ENCODE measurements around the gene CCDC87.
"Not testable (repeated sequence)": the region's sequence is repeated elsewhere in the genome, so short reads cannot be mapped to it uniquely, and the experiment has no call there.

The CCDC87 gene

DNA sequence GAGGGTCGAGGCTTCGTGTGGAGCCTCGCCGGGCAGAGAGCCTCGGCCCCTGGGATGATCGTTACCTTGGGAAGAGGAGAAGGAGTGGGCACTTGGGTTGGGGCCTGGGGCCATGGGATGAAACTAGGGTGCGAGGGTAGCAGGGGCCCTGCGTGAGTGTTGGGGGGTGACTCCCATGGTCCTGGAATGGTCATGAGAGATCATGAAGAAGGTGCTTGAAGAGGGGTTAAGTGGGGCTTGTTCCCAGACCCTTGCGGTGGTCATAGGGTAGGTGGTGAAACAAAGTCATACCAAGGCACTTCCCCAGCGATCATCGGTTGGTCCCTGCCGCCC, 406 bp upstream of the CCDC87 start:
- Histone ChIP-seq H3K9me3 (ENCODE audit: insufficient read depth, low read depth, low read length) (peaks cover 21% of the 10 kb centered on the region; the same call in 1 of the 2 replicates), H3K27me3 (ENCODE audit: insufficient read depth, low read length) (peaks cover 13% of the 10 kb centered on the region; the same call in 1 of the 2 replicates), H3K27ac (ENCODE audit: low read length) (no peak overlapping the region), H3K9ac (ENCODE audit: low read depth, low read length) (peak overlapping the region; percentile 83; the same call in 1 of the 2 replicates), H3K36me3 (ENCODE audit: insufficient read depth, low read depth, low read length) (0 out of 2 replicates have a peak, but pooled peaks cover 3% of the 10 kb centered on the region), H3K4me1 (ENCODE audit: insufficient read depth, low read length) (no peaks in the 10 kb centered on the region), H3K4me3 (ENCODE audit: low read length) (peak overlapping the region; percentile 85)

DNA sequence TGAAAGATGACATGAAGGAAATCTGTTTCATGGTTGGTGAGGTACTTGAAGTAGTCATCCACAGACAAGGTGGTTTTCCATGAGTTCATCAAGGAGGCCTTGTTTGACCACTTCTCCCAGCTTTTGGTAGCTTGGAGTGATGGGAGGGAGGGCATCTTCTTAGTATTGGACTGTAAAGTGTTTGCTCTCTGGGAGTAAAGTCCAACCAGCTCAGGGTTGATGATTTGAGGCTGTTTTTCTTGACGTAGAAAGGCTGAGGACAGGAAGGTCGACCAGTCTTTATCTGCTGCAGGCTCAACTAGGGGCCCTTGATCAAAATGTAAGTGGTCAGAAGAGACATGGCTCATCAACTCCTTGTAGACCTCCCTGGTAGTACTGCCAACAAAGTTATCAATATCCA, 1.7 kb downstream of the CCDC87 start:
- no peak overlapping the region for H3K4me3 ChIP-seq (ENCODE audit: low read length)
- peaks cover 13% of the 10 kb centered on the region; the same call in 1 of the 2 replicates for H3K27me3 ChIP-seq (ENCODE audit: insufficient read depth, low read length)
- no peak overlapping the region for H3K27ac ChIP-seq (ENCODE audit: low read length)
- H3K9me3 ChIP-seq (ENCODE audit: insufficient read depth, low read depth, low read length) = peaks cover 21% of the 10 kb centered on the region; the same call in 1 of the 2 replicates
- no peak overlapping the region for H3K9ac ChIP-seq (ENCODE audit: low read depth, low read length)
- H3K4me1 ChIP-seq (ENCODE audit: insufficient read depth, low read length) = no peaks in the 10 kb centered on the region
- H3K36me3 ChIP-seq (ENCODE audit: insufficient read depth, low read depth, low read length) = no peaks in the 10 kb centered on the region

DNA sequence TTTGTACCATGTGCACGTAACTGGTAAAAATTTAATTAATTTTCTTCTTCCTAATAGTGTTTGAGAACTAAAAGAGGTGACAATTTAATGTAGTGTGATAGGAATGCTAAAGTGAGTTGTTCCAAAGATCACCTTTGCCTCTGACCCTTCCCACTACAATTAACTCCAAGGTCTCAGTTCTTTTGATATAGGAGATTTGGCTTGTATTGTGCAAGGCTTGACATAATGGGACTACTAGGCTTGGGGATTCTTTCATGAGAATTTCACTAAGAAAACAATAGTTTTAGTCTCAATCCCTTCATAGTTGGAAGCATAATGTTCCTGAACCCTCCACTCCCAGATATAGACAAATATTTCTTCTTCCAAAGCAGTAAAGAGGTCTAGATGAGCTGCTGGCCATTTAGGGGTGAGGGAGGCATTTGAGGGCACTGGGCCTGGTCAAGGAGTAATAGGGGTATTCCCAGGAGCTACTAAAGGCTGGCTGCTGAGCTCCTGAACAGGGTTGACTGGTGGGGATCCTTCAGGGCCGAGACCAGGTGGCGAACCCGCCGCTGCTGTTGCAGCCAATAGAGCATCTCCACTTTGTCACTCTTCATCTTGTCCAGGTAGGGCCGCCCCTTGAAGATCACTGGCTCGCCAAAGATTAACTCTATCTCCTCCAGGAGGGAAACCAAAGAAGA, 2.7 kb downstream of the CCDC87 start:
- H3K9ac ChIP-seq (ENCODE audit: low read depth, low read length) = no peak overlapping the region
- H3K9me3 ChIP-seq (ENCODE audit: insufficient read depth, low read depth, low read length) = peaks cover 21% of the 10 kb centered on the region; the same call in 1 of the 2 replicates
- H3K36me3 ChIP-seq (ENCODE audit: insufficient read depth, low read depth, low read length) = no peaks in the 10 kb centered on the region
- H3K27ac ChIP-seq (ENCODE audit: low read length) = no peak overlapping the region
- peaks cover 13% of the 10 kb centered on the region; the same call in 1 of the 2 replicates for H3K27me3 ChIP-seq (ENCODE audit: insufficient read depth, low read length)
- H3K4me1 ChIP-seq (ENCODE audit: insufficient read depth, low read length) = no peaks in the 10 kb centered on the region
- no peak overlapping the region for H3K4me3 ChIP-seq (ENCODE audit: low read length)

DNA sequence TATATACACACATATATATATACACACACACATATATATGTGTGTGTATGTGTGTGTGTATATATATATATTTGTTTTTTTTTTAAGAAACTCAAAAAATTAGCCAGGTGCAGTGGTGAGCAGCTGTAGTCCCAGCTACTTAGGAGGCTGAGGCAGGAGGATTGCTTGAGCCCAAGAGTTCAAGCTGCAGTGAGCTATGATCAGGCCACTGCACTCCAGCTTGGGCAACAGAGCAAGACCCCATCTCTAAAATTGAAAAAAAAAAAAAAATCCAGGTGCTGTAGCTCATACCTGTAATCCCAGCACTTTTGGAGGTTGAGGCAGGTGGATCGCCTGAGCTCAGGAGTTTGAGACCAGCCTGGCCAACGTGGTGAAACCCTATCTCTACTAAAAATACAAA, 3.5 kb downstream of the CCDC87 start:
- Histone ChIP-seq H3K27me3 (ENCODE audit: insufficient read depth, low read length) (peaks cover 13% of the 10 kb centered on the region; the same call in 1 of the 2 replicates), H3K9me3 (ENCODE audit: insufficient read depth, low read depth, low read length) (peaks cover 21% of the 10 kb centered on the region; the same call in 1 of the 2 replicates)
- H3K36me3 ChIP-seq (ENCODE audit: insufficient read depth, low read depth, low read length); H3K27ac ChIP-seq (ENCODE audit: low read length); H3K4me1 ChIP-seq (ENCODE audit: insufficient read depth, low read length); H3K9ac ChIP-seq (ENCODE audit: low read depth, low read length); H3K4me3 ChIP-seq (ENCODE audit: low read length): not testable (repeated sequence)

DNA sequence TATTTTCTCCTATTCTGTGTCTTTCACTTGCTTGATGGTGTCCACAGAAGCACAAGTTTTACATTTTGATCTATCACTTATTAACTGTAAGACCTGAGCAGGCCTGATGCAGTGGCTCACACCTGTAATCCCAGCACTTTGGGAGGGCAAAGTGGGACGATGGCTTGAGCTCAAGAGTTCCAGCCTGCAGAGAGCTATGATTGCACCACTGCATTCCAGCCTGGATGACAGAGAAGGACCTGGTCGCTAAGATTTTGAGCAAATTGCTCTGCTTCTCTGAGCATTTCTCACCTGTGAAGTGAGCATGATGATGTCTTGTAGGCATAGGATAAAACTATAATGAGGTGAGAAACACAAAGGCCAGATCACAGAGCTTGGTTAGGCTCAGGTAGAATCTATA, 6.7 kb downstream of the CCDC87 start:
- H3K9ac ChIP-seq (ENCODE audit: low read depth, low read length) = no peak overlapping the region
- no peaks in the 10 kb centered on the region for H3K36me3 ChIP-seq (ENCODE audit: insufficient read depth, low read depth, low read length)
- H3K27ac ChIP-seq (ENCODE audit: low read length) = no peak overlapping the region
- 0 out of 2 replicates have a peak, but pooled peaks cover 2% of the 10 kb centered on the region for H3K27me3 ChIP-seq (ENCODE audit: insufficient read depth, low read length)
- no peak overlapping the region for H3K4me3 ChIP-seq (ENCODE audit: low read length)
- peaks cover 26% of the 10 kb centered on the region for H3K9me3 ChIP-seq (ENCODE audit: insufficient read depth, low read depth, low read length)
- H3K4me1 ChIP-seq (ENCODE audit: insufficient read depth, low read length) = no peaks in the 10 kb centered on the region; the same call in 1 of the 2 replicates

DNA sequence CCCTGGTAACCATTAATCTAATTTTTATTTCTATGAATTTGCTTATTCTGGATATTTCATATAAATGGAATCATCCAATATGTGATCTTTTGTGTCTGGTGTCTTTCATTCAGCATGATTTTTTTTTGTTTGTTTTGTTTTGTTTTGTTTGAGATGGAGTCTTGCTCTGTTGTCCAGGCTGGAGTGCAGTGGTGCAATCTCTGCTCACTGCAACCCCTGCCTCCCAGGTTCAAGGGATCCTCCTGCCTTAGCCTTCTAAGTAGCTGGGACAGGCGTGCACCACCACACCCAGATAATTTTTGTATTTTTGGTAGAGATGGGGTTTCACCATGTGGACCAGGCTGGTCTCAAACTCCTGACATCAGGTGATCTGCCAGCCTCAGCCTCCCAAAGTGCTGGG, 7.4 kb downstream of the CCDC87 start:
- not testable (repeated sequence) for H3K4me1 ChIP-seq (ENCODE audit: insufficient read depth, low read length); H3K4me3 ChIP-seq (ENCODE audit: low read length); H3K27me3 ChIP-seq (ENCODE audit: insufficient read depth, low read length); H3K27ac ChIP-seq (ENCODE audit: low read length); H3K36me3 ChIP-seq (ENCODE audit: insufficient read depth, low read depth, low read length); H3K9ac ChIP-seq (ENCODE audit: low read depth, low read length)
- peaks cover 19% of the 10 kb centered on the region for H3K9me3 ChIP-seq (ENCODE audit: insufficient read depth, low read depth, low read length)

DNA sequence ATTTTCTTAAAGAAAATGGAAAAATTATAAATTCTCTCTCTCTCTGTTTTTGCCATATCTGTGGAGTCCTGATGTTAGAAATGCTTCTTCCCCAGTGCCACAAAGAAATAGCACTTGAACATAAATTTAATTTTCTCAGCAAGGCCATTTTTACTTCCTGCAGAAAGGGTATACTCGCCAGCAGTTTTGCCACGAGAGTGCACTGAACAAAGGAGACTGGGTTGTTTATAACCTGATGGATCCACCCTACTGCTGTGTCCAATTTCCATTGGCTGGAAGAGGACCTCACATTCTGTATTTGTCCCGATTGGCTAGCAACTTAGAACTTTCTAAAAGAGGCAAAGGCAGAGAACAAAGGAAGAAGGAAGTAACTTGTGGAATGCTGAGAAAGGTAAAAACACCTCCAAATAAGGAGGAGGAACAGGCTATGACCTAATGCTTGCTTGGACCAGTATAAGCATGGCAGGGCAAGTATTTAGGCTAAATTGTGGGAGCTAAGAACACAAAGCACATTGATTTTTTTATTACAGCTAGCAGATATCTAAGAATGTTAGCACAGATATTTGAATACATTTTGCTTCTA, 10.2 kb downstream of the CCDC87 start:
- not testable (repeated sequence) for H3K27ac ChIP-seq (ENCODE audit: low read length); H3K27me3 ChIP-seq (ENCODE audit: insufficient read depth, low read length); H3K36me3 ChIP-seq (ENCODE audit: insufficient read depth, low read depth, low read length); H3K4me1 ChIP-seq (ENCODE audit: insufficient read depth, low read length); H3K4me3 ChIP-seq (ENCODE audit: low read length); H3K9ac ChIP-seq (ENCODE audit: low read depth, low read length)
- peaks cover 14% of the 10 kb centered on the region for H3K9me3 ChIP-seq (ENCODE audit: insufficient read depth, low read depth, low read length)

DNA sequence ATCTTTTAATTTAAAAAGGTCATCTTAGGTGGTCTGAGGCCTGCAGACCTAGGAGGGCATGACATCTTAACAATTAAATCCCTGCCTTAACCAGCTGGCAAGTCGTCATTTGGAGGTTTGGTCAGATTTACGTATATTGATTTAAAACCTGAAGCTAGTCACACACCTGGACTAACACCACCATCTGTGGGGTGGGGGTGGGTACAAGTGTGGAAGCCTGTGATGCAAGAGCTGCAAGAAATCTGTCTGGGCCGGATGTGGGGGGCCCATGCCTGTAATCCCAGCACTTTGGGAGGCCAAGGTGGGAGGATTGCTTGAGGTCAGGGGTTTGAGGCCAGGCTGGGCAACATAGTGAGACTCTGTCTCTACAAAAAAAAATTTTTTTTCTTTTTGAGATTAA, 11.6 kb downstream of the CCDC87 start:
- Histone ChIP-seq H3K9ac (ENCODE audit: low read depth, low read length) (no peak overlapping the region), H3K4me1 (ENCODE audit: insufficient read depth, low read length) (no peaks in the 10 kb centered on the region; the same call in 1 of the 2 replicates), H3K27ac (ENCODE audit: low read length) (no peak overlapping the region), H3K9me3 (ENCODE audit: insufficient read depth, low read depth, low read length) (peaks cover 14% of the 10 kb centered on the region), H3K4me3 (ENCODE audit: low read length) (no peak overlapping the region), H3K27me3 (ENCODE audit: insufficient read depth, low read length) (peaks cover 6% of the 10 kb centered on the region), H3K36me3 (ENCODE audit: insufficient read depth, low read depth, low read length) (no peaks in the 10 kb centered on the region)

DNA sequence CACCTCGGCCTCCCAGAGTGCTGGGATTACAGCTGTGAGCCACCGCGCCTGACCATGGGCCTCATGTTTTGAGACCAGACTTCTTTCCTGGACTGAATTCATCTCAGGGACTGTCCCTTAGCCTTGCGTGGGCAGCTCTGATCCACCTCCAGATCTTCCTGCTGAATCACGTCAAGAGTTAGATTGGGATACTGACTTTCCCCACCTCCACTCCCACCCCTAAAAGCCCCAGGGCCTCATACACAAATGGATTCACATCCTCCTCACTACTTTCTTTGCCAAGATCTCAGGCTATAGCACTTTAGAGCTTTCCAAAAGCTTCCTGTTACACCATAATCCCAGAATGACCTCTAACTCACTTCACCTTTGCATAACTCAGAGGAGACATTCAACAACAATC, 12.1 kb downstream of the CCDC87 start:
- H3K4me3 ChIP-seq (ENCODE audit: low read length) = no peak overlapping the region
- H3K4me1 ChIP-seq (ENCODE audit: insufficient read depth, low read length) = no peaks in the 10 kb centered on the region; the same call in 1 of the 2 replicates
- H3K27me3 ChIP-seq (ENCODE audit: insufficient read depth, low read length) = peaks cover 6% of the 10 kb centered on the region
- H3K9ac ChIP-seq (ENCODE audit: low read depth, low read length) = no peak overlapping the region
- no peak overlapping the region for H3K27ac ChIP-seq (ENCODE audit: low read length)
- H3K36me3 ChIP-seq (ENCODE audit: insufficient read depth, low read depth, low read length) = no peaks in the 10 kb centered on the region
- H3K9me3 ChIP-seq (ENCODE audit: insufficient read depth, low read depth, low read length) = peaks cover 14% of the 10 kb centered on the region

DNA sequence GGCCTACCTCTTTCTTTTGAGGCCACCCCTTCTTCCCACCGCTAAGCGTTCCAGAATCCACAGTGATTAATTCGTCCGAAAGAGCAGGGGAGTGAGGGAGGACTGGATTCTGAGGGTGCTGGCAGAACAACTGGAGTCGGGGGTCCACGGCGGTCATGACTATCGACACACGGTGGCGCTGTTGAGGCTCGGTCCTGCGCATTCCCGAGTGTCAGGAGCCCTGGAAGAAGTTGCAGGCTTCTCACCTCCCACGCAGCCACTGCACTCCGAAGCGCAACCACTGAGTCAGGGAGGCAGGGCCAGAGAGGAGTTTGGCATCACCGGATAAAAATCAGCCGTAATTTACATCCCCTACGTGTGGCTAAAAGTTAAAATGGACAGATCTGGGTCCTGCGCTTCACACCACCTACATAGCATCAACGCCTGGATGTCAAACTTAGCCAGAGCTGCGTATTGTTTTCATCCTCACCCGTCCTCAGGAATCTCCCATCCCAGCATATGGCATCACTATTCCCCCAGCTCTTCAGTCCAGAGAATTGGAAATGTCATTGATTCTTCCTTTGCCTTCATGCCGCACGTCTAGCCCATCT, 13.8 kb downstream of the CCDC87 start:
- Histone ChIP-seq H3K27me3 (ENCODE audit: insufficient read depth, low read length) (peaks cover 6% of the 10 kb centered on the region), H3K9me3 (ENCODE audit: insufficient read depth, low read depth, low read length) (peaks cover 14% of the 10 kb centered on the region), H3K4me3 (ENCODE audit: low read length) (no peak overlapping the region), H3K9ac (ENCODE audit: low read depth, low read length) (no peak overlapping the region), H3K27ac (ENCODE audit: low read length) (no peak overlapping the region), H3K4me1 (ENCODE audit: insufficient read depth, low read length) (no peaks in the 10 kb centered on the region; the same call in 1 of the 2 replicates), H3K36me3 (ENCODE audit: insufficient read depth, low read depth, low read length) (no peaks in the 10 kb centered on the region)

DNA sequence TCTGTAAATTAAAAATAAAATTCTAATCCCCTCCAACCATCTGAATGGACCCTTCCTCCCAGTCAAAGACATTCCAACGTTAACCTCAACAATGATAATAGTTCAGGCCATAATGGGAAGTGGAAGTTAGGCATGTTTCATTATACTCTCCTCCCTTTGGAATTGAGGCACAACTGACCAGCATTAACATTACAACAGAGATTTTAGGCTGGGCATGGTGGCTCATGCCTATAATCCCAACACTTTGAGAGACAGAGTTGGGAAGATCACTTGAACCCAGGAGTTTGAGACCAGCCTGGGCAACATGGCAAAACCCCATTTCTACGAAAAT, 22.0 kb downstream of the CCDC87 start:
- peak overlapping the region; percentile 73; the same call in 1 of the 2 replicates for H3K9ac ChIP-seq (ENCODE audit: low read depth, low read length)
- peaks cover 5% of the 10 kb centered on the region for H3K9me3 ChIP-seq (ENCODE audit: insufficient read depth, low read depth, low read length)
- H3K4me3 ChIP-seq (ENCODE audit: low read length) = 0 out of 2 replicates have a peak overlapping the region, but pooled peaks have one; percentile 37
- peak overlapping the region; percentile 94 for H3K27ac ChIP-seq (ENCODE audit: low read length)
- H3K4me1 ChIP-seq (ENCODE audit: insufficient read depth, low read length) = peaks cover 16% of the 10 kb centered on the region
- no peaks in the 10 kb centered on the region for H3K27me3 ChIP-seq (ENCODE audit: insufficient read depth, low read length)
- no peaks in the 10 kb centered on the region for H3K36me3 ChIP-seq (ENCODE audit: insufficient read depth, low read depth, low read length)
